Mesothelial cell of epicardium (in vitro differentiated cells): ENCODE results near the gene STMN3. TPM values are rescaled to one million over a fixed set of nuclear protein-coding genes. Genes with fewer than 3 reads are reported as not detected.

Experiments used
- DNase-seq, 2 experiments: peaks; one replicate each; pipeline ENCODE4 v3.0.0; 2021; ENCODE audit warnings: low spot score in 2 of 2; ENCODE audit not compliant: unreplicated experiment in 2 of 2
- H3K27ac Mint-ChIP-seq: 2 replicates; pipeline ENCODE4 v1.8.0; 2021; ENCODE audit warnings: mixed read lengths
- H3K27me3 Mint-ChIP-seq: 2 replicates; pipeline ENCODE4 v1.8.0; 2021; ENCODE audit warnings: low read depth, mixed read lengths
- H3K36me3 Mint-ChIP-seq: 2 replicates; pipeline ENCODE4 v1.8.0; 2021; ENCODE audit warnings: mixed read lengths
- H3K4me1 Mint-ChIP-seq: 2 replicates; pipeline ENCODE4 v1.8.0; 2021; ENCODE audit warnings: mixed read lengths
- H3K4me3 Mint-ChIP-seq: 2 replicates; pipeline ENCODE4 v1.8.0; 2021; ENCODE audit warnings: mild to moderate bottlenecking, moderate library complexity, mixed read lengths
- H3K9me3 Mint-ChIP-seq: 2 replicates; pipeline ENCODE4 v1.8.0; 2021; ENCODE audit warnings: mixed read lengths
- total RNA-seq: library from RNA; stranded (reverse); gene quantifications from 3 replicates; pipeline ENCODE4 v1.2.1, GENCODE V29; 2021
- TF ChIP-seq, protein P1 (sequence below): fragments of 200-600 bp; sonication (generic); IDR thresholded peaks from one replicate; pipeline ENCODE4 v1.5.0; 2021; ENCODE audit warnings: antibody characterized with exemption; ENCODE audit not compliant: unreplicated experiment

Gene STMN3
- total RNA-seq, 1 donor from 2014 or later = 34.1 TPM

DNA sequence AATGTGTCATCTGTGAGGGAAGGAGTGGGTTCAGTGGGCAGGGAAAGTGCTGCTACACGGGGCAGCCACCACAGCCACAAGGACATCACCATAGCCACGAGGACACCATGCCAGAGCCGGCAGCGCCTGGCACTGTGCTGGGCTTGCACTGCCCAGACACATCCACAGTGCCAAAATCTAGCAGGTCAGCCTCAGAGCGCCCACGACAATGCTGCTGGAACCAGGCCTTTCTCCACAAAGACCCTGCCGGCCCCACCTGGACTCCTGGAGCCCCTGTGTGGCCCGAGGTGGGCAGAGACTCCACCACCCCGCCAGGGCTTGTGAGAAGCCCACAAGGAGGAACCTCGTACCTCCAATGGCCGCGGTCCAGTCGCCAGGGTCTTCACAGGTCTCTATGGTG, 60.6 kb downstream of the STMN3 start:
- Mint-ChIP-seq H3K36me3 (peaks cover 23% of the 10 kb centered on the region), H3K9me3 (no peaks in the 10 kb centered on the region), H3K27me3 (no peaks in the 10 kb centered on the region), H3K4me3 (no peak overlapping the region), H3K27ac (no peak overlapping the region), H3K4me1 (no peaks in the 10 kb centered on the region)
- TF ChIP-seq, protein P1, sequence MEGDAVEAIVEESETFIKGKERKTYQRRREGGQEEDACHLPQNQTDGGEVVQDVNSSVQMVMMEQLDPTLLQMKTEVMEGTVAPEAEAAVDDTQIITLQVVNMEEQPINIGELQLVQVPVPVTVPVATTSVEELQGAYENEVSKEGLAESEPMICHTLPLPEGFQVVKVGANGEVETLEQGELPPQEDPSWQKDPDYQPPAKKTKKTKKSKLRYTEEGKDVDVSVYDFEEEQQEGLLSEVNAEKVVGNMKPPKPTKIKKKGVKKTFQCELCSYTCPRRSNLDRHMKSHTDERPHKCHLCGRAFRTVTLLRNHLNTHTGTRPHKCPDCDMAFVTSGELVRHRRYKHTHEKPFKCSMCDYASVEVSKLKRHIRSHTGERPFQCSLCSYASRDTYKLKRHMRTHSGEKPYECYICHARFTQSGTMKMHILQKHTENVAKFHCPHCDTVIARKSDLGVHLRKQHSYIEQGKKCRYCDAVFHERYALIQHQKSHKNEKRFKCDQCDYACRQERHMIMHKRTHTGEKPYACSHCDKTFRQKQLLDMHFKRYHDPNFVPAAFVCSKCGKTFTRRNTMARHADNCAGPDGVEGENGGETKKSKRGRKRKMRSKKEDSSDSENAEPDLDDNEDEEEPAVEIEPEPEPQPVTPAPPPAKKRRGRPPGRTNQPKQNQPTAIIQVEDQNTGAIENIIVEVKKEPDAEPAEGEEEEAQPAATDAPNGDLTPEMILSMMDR = no peak
- DNase-seq = no peak

DNA sequence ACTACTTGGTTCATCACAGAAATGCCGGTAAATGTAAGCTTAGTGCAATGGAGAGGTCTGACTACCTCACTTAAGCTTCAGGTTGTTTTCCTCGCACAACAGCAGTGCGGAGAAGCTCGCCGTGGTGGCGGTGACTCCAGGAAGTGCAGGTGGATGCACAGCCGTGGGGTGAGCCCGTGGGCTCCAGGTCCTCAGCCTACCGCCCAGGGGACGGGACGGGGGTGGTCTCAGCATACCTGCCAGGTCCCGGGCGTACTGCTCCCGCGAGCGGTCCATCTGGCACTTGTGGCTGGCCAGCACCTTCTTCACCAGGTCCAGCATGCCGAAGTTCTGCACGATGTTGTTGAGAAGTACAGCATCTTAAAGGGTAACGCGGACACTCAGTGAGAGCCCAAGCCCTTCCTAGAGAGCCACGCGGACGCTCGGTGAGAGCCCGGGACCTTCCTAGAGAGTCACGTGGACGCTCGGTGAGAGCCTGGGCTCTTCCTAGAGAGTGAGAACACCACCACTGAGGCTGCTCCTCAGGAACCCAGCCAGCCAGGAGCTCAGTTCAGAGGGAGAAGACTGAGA, 61.4 kb downstream of the STMN3 start:
- Mint-ChIP-seq H3K4me3 (no peak overlapping the region), H3K27me3 (no peaks in the 10 kb centered on the region), H3K9me3 (no peaks in the 10 kb centered on the region), H3K27ac (no peak overlapping the region), H3K4me1 (no peaks in the 10 kb centered on the region), H3K36me3 (peaks cover 23% of the 10 kb centered on the region)
- no peak for DNase-seq
- TF ChIP-seq, protein P1 = no peak

DNA sequence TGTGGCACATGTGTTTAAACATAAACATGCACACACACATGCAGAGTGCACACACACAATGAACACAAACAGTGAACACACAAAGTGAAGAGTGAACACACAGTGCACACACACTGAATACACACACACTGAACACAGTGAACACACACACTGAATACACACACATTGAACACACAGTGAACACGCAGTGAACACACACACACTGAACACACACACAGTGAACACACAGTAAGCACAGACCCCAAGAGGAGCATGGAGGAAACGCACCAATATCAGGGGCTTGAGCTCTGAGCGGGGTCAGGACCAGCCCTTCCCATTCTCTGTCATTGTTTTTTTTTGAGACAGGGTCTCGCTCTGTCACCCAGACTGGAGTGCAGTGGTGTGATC, 62.1 kb downstream of the STMN3 start:
- Mint-ChIP-seq H3K4me1 (no peaks in the 10 kb centered on the region), H3K27me3 (no peaks in the 10 kb centered on the region), H3K36me3 (peaks cover 23% of the 10 kb centered on the region), H3K27ac (no peak overlapping the region), H3K4me3 (no peak overlapping the region), H3K9me3 (no peaks in the 10 kb centered on the region)
- no peak for DNase-seq
- TF ChIP-seq, protein P1 = no peak

DNA sequence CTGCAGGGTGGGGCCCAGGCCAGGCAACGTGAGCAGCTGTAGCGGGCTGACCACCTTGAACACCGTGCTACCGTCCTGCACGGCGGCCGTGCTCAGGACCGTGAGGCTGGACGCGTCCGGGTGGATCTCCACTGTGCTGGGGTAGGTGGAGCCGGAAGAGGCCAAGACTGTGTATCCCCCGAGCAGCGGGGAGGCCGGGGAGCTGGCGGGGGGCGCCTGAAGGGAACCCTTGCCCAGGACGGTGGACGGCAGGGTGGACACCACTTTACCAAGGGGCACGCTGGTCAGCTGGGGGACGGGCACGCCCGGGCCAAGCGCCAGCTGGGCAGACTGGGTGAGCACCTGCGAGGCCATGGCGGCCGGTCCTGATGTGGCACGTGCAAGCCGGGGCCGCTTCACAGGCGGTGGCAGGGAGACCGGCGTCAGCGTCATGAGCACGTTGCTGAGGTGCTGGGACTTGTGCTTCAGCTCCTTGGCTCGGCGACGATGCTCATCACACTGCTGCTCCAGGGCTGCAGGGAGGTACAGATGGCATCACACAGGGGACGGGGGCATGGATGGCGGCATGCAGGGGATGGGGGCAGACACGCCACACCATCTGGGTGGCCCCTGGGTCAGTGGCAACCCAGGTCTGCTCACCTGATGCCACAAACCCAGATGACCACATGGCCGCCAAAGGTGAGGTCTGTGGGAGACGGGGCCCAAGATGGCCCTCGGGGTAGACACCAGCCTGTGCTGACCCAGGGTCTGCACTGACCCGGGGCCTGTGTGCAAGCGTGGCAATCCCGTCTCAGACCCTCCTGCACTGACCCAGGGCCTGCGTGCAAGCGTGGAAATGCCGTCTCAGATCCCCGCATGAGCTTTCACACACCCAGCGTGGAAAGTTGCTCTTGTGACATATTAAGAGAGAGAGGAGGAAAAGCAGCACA, 62.7 kb downstream of the STMN3 start:
- Mint-ChIP-seq H3K4me3 (no peak overlapping the region), H3K27me3 (no peaks in the 10 kb centered on the region), H3K36me3 (peaks cover 21% of the 10 kb centered on the region), H3K4me1 (no peaks in the 10 kb centered on the region), H3K9me3 (no peaks in the 10 kb centered on the region), H3K27ac (no peak overlapping the region)
- TF ChIP-seq, protein P1 = no peak
- DNase-seq = no peak

Other genes starting within 250 kb of the STMN3 start
- gene KCNQ2, start 180.8 kb downstream of the STMN3 start, total RNA-seq = 9.7 to 11.8 TPM (median 10.0 TPM) in 3 replicates
- gene EEF1A2, start 154.3 kb downstream of the STMN3 start, total RNA-seq = 14.4 to 15.6 TPM (median 14.6 TPM) in 3 replicates
- 258 to 271 TPM (median 269 TPM) in 3 replicates for gene PPDPF, start 132.7 kb downstream of the STMN3 start, total RNA-seq
- 0.11 to 0.18 TPM in 2 of 3 replicates, not detected in the other for gene PTK6, start 116.0 kb downstream of the STMN3 start, total RNA-seq
- gene SRMS, start 105.7 kb downstream of the STMN3 start, total RNA-seq = not detected in 3 replicates
- gene FNDC11, start 99.3 kb downstream of the STMN3 start, total RNA-seq = 0.86 to 1.4 TPM (median 1.1 TPM) in 3 replicates
- 35.1 to 44.4 TPM (median 40.0 TPM) in 3 replicates for gene HELZ2, start 79.2 kb downstream of the STMN3 start, total RNA-seq
- 16.1 to 17.2 TPM (median 17.0 TPM) in 3 replicates for gene GMEB2, start 26.3 kb downstream of the STMN3 start, total RNA-seq
- 38.7 to 45.2 TPM (median 42.2 TPM) in 3 replicates for gene RTEL1, start 4.9 kb upstream of the STMN3 start, total RNA-seq
- 1.6 TPM in 1 of 3 replicates, not detected in the others for gene TNFRSF6B, start 43.2 kb upstream of the STMN3 start, total RNA-seq
- 45.3 to 47.2 TPM (median 46.1 TPM) in 3 replicates for gene ARFRP1, start 54.6 kb upstream of the STMN3 start, total RNA-seq
- 31.3 to 36.6 TPM (median 34.6 TPM) in 3 replicates for gene ZGPAT, start 54.6 kb upstream of the STMN3 start, total RNA-seq
- gene LIME1, start 83.2 kb upstream of the STMN3 start, total RNA-seq = 13.8 to 18.4 TPM (median 16.5 TPM) in 3 replicates
- gene SLC2A4RG, start 86.4 kb upstream of the STMN3 start, total RNA-seq = 114 to 122 TPM (median 122 TPM) in 3 replicates
- gene ZBTB46, start 177.8 kb upstream of the STMN3 start, total RNA-seq = 11.3 to 11.6 TPM (median 11.6 TPM) in 3 replicates
- not detected in 3 replicates for gene ABHD16B, start 208.1 kb upstream of the STMN3 start, total RNA-seq
- 73.1 to 77.3 TPM (median 73.8 TPM) in 3 replicates for gene TPD52L2, start 211.8 kb upstream of the STMN3 start, total RNA-seq
- gene DNAJC5, start 241.7 kb upstream of the STMN3 start, total RNA-seq = 40.6 to 43.2 TPM (median 41.6 TPM) in 3 replicates